ENCODE results near the gene FIGNL2.

FIGNL2 gene

DNA sequence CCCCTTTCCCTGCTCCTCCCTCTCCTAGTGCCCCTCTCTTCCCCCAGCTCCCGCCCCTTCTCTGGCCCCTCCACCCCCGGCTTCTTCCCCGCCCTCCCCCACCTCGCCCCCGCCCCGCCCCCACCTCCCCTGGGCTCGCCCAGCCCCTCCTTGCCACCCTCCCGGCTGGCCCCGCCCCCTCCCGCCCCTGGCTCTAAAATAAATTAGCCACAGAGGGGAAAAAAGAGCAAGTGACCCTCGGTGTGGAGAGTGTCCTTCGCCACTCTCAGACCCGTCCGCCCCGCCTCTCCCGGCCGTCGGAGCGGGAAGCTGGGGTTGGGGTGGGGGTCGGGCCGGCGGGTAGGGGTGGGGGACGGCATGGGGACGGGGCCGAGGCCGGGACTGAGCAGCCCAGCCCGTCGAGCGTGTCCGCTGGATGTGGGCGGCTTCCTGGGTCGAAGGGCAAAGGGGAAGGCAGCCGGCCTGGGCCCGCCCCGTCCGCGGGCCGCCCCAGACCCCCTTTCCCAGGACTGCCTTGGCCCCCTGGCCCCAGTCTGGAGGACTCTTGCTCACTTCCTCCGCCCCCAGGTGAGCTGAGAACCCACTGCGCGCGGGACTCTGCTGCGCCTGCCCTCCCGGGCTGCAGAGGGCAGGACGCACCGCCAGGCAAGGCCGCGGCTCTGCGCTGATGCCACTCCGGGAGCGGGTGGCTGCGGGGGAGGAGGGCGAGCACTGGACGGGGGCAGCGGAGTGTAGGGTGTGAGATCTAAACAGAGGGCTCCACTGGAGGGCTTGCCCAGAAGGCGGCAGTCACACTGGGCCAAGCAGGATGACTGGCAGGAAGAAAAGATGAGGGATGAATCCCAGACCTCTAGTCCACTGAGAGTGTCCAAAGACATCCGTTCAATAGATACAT is 570 bp upstream of the FIGNL2 start:
- TF ChIP-seq, protein P1, sequence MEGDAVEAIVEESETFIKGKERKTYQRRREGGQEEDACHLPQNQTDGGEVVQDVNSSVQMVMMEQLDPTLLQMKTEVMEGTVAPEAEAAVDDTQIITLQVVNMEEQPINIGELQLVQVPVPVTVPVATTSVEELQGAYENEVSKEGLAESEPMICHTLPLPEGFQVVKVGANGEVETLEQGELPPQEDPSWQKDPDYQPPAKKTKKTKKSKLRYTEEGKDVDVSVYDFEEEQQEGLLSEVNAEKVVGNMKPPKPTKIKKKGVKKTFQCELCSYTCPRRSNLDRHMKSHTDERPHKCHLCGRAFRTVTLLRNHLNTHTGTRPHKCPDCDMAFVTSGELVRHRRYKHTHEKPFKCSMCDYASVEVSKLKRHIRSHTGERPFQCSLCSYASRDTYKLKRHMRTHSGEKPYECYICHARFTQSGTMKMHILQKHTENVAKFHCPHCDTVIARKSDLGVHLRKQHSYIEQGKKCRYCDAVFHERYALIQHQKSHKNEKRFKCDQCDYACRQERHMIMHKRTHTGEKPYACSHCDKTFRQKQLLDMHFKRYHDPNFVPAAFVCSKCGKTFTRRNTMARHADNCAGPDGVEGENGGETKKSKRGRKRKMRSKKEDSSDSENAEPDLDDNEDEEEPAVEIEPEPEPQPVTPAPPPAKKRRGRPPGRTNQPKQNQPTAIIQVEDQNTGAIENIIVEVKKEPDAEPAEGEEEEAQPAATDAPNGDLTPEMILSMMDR (IDR thresholded peaks at IDR 0.05; ENCODE audit: low read length, missing control alignments) = no peak
- no peak for DNase-seq (ENCODE audit: low read depth)
- no peak overlapping the region for H3K4me3 ChIP-seq (replicated peaks; ENCODE audit: low read depth, low read length)

DNA sequence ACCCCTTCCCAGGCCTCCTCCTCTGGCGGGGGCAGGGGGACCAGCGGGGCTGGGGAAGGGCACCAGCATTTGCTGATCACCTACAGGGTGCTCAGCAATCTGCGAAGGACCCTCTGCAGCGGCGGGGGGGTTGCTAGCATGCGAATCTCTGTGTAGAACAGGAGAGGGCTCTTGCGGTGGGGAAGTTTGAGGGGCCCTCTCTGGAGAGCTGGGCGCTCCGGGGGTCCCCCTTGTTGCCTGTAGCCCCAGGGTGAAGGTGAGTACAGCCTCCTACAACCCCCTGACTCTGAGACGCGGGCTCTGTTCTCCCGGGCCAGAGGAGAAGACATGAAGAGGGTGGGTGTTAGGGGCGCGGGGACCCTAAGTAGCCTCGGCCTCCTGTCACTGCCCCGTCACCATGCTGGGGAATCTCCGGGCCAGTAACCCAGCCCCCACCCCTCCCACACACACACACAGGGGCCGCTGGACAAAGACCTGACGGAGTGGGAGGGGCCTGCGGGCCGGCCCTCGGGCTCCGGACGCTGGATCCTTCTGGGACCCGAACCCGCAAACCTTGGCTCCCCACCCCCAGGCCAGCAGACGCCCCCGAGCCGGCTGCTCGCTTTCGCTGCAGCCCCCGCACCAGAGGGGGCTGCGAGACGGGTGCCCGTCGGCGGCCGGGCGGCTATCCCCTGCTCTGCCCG is 734 bp downstream of the FIGNL2 start:
- peak overlapping the region; percentile 24 for H3K4me3 ChIP-seq (replicated peaks; ENCODE audit: low read depth, low read length)
- TF ChIP-seq, protein P1 (IDR thresholded peaks at IDR 0.05; ENCODE audit: low read length, missing control alignments) = no peak
- DNase-seq (ENCODE audit: low read depth) = no peak

DNA sequence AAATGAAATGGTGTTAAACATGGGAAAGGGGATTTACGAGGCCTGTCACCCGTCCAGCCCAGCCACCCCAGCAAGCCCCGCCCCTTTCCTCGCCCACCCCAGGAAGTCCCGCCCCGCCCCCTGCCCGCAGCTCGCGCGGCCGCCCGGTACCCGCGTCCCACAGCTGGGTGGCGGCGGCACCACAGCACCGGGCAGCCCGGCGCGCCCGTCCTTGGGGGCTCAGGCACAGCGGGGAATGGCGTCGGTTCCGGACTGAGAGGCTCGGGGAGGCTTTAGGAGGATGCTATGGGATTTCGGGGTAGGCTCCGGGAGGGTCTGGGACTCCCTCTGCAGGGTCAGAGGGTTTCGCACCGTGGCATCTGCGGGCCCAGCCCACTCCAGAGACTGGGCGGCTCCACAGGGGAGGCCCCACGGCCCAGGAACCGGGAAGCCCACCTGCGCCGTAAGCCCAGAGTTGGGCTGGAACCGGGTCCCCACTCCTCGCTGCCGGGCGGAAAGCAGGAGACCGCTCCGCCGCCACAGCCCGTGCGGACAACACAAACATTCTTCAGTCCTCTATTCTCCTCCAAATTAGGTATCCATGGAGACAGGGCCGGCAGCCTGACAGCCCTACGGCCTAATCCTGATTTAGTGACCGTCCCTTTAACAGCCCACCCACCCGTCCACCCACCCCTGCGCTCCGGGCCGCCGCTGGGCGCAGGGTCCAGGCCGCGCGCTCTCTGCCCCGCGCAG is 1.4 kb downstream of the FIGNL2 start:
- peak overlapping the region; percentile 45 for H3K4me3 ChIP-seq (replicated peaks; ENCODE audit: low read depth, low read length)
- no peak for DNase-seq (ENCODE audit: low read depth)
- TF ChIP-seq, protein P1 (IDR thresholded peaks at IDR 0.05; ENCODE audit: low read length, missing control alignments) = no peak

DNA sequence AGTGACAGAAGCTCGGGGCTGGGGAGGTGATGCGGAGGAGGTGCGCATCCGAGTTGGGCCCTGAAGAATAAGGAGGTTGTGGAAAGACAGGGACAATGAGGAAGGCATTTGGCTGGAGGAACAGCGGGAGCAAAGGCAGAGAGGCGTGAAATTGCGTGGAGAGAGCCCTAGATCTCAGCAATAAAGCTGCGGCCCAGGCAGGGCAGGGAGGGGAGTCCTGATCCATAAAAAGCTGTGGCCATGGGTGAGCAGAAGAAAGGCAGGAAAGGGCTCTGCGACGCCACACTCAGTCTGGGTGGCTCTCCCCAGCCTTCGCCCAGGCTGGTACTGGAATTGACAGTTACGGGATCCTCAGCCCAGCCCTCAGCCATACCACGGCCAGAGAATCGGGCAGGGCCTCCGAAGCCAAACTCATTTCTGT is 2.2 kb downstream of the FIGNL2 start:
- TF ChIP-seq, protein P1 (IDR thresholded peaks at IDR 0.05; ENCODE audit: low read length, missing control alignments) = no peak
- no peak overlapping the region for H3K4me3 ChIP-seq (replicated peaks; ENCODE audit: low read depth, low read length)
- DNase-seq (ENCODE audit: low read depth) = no peak

DNA sequence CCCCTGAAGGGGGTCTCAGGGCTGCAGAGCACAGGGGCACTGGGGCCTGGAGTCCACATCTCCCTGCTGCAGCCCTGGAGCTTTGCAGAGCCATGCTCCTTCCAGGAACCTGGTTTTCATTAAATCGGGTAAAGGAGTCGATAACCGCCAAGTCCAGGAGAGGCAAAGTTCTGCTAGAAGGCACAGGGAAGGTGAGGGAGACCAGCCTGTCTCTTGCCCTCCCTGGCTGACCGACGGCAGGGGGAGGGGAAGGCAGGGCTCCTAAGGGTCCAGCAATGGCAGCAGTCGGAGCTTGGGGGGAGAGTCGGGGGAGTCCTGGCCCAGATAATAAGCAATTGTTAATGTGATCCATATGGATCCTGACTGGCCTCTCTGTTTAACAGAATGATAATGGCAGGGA is 3.0 kb downstream of the FIGNL2 start:
- TF ChIP-seq, protein P1 (IDR thresholded peaks at IDR 0.05; ENCODE audit: low read length, missing control alignments) = no peak
- DNase-seq (ENCODE audit: low read depth) = no peak
- H3K4me3 ChIP-seq (replicated peaks; ENCODE audit: low read depth, low read length) = no peak overlapping the region

DNA sequence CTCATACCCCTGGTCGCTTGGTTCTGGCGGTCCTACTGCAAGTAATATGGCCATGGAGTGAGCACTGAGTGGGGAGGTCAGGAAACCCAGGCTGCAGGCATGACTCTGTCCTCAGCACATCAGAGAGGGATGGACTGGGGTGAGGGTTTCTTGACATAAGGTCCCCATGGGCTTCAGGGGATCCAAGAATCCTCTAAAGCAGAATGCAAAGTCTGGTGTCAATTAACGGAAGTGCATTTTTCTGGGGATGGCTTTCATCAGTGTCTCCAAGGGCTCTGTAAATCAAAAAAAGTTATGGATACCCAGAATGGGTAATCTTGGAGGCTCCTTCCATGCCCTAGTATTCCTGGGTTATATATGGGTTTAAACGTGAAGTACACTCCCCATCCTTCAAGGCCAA is 3.7 kb downstream of the FIGNL2 start:
- H3K4me3 ChIP-seq (replicated peaks; ENCODE audit: low read depth, low read length) = no peak overlapping the region
- TF ChIP-seq, protein P1 (IDR thresholded peaks at IDR 0.05; ENCODE audit: low read length, missing control alignments) = no peak
- no peak for DNase-seq (ENCODE audit: low read depth)

All from fibroblast of pulmonary artery (primary cell).